HG03025 (cell line): ENCODE data around the gene CYSTM1.
"Not testable (repeated sequence)": the region's sequence is repeated elsewhere in the genome, so short reads cannot be mapped to it uniquely, and the experiment has no call there.

Experiments used
- ATAC-seq: cut with Tn5 transposase; IDR thresholded peaks from one replicate; pipeline ENCODE4 v1.9.1; 2021; ENCODE audit warnings: mild to moderate bottlenecking, moderate library complexity; ENCODE audit not compliant: unreplicated experiment, low FRiP score

CYSTM1 gene

GRCh38 chr5:140175367-140176030, 511 bp downstream of the CYSTM1 start:
- ATAC-seq, result peak; percentile 38

GRCh38 chr5:140176031-140176387, 1.0 kb downstream of the CYSTM1 start:
- ATAC-seq, result no peak

- no peak for ATAC-seq
These were observed 3.1 kb downstream of the CYSTM1 start for GRCh38 chr5:140178086-140178410.

- no peak for ATAC-seq
These were observed 3.6 kb downstream of the CYSTM1 start for GRCh38 chr5:140178482-140179116.

GRCh38 chr5:140181002-140181483, 6.1 kb downstream of the CYSTM1 start:
- no peak for ATAC-seq

- ATAC-seq, result no peak
These were observed 6.5 kb downstream of the CYSTM1 start for GRCh38 chr5:140181525-140181924.

- ATAC-seq, result no peak
These were observed 7.2 kb downstream of the CYSTM1 start for GRCh38 chr5:140182075-140182711.

- ATAC-seq, result no peak
These were observed 7.9 kb downstream of the CYSTM1 start for GRCh38 chr5:140182803-140183367.

GRCh38 chr5:140185409-140185808, 10.4 kb downstream of the CYSTM1 start:
- ATAC-seq, result no peak

- no peak for ATAC-seq
These were observed 11.3 kb downstream of the CYSTM1 start for GRCh38 chr5:140186267-140186671.

- no peak for ATAC-seq
These were observed 14.3 kb downstream of the CYSTM1 start for GRCh38 chr5:140189253-140189652.

- no peak for ATAC-seq
These were observed 15.2 kb downstream of the CYSTM1 start for GRCh38 chr5:140189977-140190871.

- ATAC-seq, result no peak
These were observed 15.9 kb downstream of the CYSTM1 start for GRCh38 chr5:140190872-140191218.

GRCh38 chr5:140192715-140193430, 17.9 kb downstream of the CYSTM1 start:
- ATAC-seq, result no peak

- ATAC-seq, result no peak
These were observed 19.7 kb downstream of the CYSTM1 start for GRCh38 chr5:140194662-140195061.

GRCh38 chr5:140196115-140196814, 21.3 kb downstream of the CYSTM1 start:
- no peak for ATAC-seq

- no peak for ATAC-seq
These were observed 22.0 kb downstream of the CYSTM1 start for GRCh38 chr5:140197023-140197422.

- ATAC-seq, result not testable (repeated sequence)
These were observed 23.9 kb downstream of the CYSTM1 start for GRCh38 chr5:140198915-140199314.

- no peak for ATAC-seq
These were observed 27.1 kb downstream of the CYSTM1 start for GRCh38 chr5:140202078-140202477.
